ENCODE measurements around the gene NFIA. TPM values are rescaled to one million over a fixed set of nuclear protein-coding genes. Genes with fewer than 3 reads are reported as not detected.
A peak's percentile ranks its signal among the peaks of the same experiment; 100 is the strongest.

The NFIA gene
- total and polyA plus RNA-seq, 12 donors: 15.6 to 109 (median 66.3) TPM

DNA sequence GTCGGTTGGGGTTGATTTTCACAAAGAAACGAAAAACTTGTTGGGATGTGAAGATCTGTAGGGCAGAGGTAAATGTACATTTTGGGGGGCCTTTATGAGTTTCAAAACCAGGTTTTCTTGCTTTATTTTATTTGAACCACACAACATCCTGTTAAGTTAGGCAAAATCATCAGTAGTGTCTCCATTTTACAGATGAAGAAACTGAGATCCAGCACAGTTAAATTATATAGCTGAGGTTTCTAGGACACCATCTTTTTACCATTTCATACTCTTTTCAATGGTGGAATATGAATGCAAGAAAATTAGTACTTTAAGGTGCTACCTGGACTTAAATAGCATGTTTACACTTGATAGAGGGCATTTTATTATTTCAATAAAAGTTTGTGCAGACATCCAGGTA, 187.7 kb downstream of the NFIA start:
- intact Hi-C loops (cut with DNase I): no loop called here
- DNase-seq: no peak
- Histone ChIP-seq H3K4me3 (no peak overlapping the region), H3K9me3 (replicated peaks in 1 of 3) (no peaks in the 10 kb centered on the region), H3K4me1 (replicated peaks in 1 of 2) (peaks cover 0 to 17% of the 10 kb centered on the region in 2 donors), H3K27ac (no peak overlapping the region), H3K36me3 (replicated peaks in 1 of 2) (no peaks in the 10 kb centered on the region), H3K27me3 (no peaks in the 10 kb centered on the region)
- 89 to 99% (median 95%) methylated on average over 2 of the region's 2 CpGs for WGBS, 4 donors
- no peak for TF ChIP-seq POLR2A (IDR thresholded peaks at IDR 0.05)
- TF ChIP-seq, protein P1, sequence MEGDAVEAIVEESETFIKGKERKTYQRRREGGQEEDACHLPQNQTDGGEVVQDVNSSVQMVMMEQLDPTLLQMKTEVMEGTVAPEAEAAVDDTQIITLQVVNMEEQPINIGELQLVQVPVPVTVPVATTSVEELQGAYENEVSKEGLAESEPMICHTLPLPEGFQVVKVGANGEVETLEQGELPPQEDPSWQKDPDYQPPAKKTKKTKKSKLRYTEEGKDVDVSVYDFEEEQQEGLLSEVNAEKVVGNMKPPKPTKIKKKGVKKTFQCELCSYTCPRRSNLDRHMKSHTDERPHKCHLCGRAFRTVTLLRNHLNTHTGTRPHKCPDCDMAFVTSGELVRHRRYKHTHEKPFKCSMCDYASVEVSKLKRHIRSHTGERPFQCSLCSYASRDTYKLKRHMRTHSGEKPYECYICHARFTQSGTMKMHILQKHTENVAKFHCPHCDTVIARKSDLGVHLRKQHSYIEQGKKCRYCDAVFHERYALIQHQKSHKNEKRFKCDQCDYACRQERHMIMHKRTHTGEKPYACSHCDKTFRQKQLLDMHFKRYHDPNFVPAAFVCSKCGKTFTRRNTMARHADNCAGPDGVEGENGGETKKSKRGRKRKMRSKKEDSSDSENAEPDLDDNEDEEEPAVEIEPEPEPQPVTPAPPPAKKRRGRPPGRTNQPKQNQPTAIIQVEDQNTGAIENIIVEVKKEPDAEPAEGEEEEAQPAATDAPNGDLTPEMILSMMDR (IDR thresholded peaks at IDR 0.05): no peak

DNA sequence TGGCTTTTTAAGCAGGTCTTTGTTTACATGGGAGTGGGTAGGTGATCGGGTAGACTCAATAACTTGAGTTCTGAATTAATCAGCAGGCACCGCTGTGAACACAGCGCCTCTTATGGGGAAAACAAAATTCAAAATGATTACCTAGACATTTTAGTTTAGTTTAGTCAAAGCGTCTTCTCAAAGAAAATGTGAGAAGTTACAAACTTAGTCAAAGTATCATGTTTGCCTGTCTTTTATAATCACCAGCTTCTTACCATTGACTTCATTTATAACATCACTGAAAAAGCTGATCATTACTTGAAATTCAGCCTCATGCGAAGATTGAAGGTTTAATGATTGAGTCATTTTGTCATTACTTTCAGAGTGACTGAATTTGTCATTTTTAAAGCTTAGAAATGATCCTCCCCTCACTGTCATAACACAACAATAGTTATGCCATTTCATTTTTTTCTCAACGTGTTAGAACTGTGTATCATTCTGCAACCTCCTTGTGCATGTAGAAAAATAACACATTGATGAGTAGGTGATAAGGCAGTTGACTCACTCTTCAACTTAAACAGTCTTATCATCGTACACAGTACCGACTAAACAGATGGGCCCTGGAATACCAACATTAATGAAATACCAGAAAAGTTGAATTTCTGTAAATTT, 188.5 kb downstream of the NFIA start:
- TF ChIP-seq POLR2A (IDR thresholded peaks at IDR 0.05): no peak
- TF ChIP-seq, protein P1 (IDR thresholded peaks at IDR 0.05): no peak
- Histone ChIP-seq H3K4me3 (no peak overlapping the region), H3K27me3 (no peaks in the 10 kb centered on the region), H3K27ac (no peak overlapping the region), H3K4me1 (replicated peaks in 1 of 2) (peaks cover 0 to 21% of the 10 kb centered on the region in 2 donors), H3K9me3 (replicated peaks in 1 of 3) (no peaks in the 10 kb centered on the region), H3K36me3 (replicated peaks in 1 of 2) (no peaks in the 10 kb centered on the region)
- intact Hi-C loops (cut with DNase I): no loop called here
- WGBS, 4 donors: 70 to 74% (median 71%) methylated on average over 8 of the region's 8 CpGs
- DNase-seq: no peak

DNA sequence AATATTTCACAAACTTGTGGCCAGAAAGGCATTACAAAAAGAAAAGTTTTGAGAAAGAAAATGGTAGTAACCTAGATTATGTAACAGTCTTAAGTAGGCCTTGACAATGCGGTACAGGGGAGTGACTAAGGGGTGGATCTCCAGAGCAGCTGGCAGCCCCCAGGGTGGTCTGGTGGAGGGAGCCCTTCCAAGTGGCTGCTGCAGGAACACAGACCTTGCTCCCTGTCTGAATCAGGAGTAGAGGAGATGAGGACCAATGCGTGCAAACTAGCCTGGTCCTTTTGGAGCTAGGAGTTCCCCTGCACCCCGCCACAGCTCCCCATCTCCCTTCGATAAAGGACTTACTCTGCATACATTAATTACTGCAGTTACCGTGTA, 189.0 kb downstream of the NFIA start:
- H3K4me1 ChIP-seq (replicated peaks in 1 of 2): peaks cover 0 to 26% of the 10 kb centered on the region in 2 donors
- H3K4me3 ChIP-seq: no peak overlapping the region
- no peaks in the 10 kb centered on the region for H3K36me3 ChIP-seq (replicated peaks in 1 of 2)
- no peaks in the 10 kb centered on the region for H3K27me3 ChIP-seq
- H3K27ac ChIP-seq: peak overlapping the region in 1 of 5 donors; percentile 18
- intact Hi-C loops (cut with DNase I): no loop called here
- WGBS, 4 donors: 84 to 89% (median 88%) methylated on average over 5 of the region's 5 CpGs
- no peak for DNase-seq
- no peaks in the 10 kb centered on the region for H3K9me3 ChIP-seq (replicated peaks in 1 of 3)
- TF ChIP-seq, protein P1 (IDR thresholded peaks at IDR 0.05): no peak
- TF ChIP-seq POLR2A (IDR thresholded peaks at IDR 0.05): no peak

DNA sequence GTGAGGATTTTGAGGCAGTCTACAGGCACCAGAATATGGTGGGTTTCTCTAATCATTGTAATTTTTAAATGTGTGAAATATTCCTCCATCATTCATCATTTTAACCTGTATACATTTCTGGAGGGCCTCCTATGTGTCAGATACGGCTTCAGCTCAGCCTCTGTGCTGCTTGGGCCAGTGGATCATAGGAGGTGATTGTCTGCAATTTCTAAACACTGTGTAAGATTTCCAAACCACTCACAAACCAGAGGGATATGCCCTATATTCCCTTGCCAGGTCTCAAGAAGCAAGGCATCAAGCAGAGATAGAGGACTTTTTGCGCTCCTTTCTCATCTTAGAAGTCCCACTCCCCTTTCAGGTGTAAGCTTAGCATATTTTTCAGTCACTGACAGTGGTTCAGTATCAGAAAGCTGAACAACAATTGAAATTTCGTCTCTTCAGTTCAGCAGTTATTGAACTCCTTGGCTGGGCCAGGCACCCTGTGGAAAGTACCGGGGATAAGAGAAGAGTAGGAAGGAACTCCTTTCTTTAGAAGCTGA, 190.9 kb downstream of the NFIA start:
- WGBS, 4 donors: 89 to 96% (median 93%) methylated on average over 4 of the region's 4 CpGs
- intact Hi-C loops (cut with DNase I): no loop called here
- H3K4me1 ChIP-seq (replicated peaks in 1 of 2): peaks cover 0 to 28% of the 10 kb centered on the region in 2 donors
- no peak for TF ChIP-seq POLR2A (IDR thresholded peaks at IDR 0.05)
- TF ChIP-seq, protein P1 (IDR thresholded peaks at IDR 0.05): no peak
- H3K27me3 ChIP-seq: no peaks in the 10 kb centered on the region
- H3K4me3 ChIP-seq: no peak overlapping the region
- H3K36me3 ChIP-seq (replicated peaks in 1 of 2): no peaks in the 10 kb centered on the region
- H3K9me3 ChIP-seq (replicated peaks in 1 of 3): no peaks in the 10 kb centered on the region
- DNase-seq: no peak
- no peak overlapping the region for H3K27ac ChIP-seq
